ENCODE data around the gene LY6G5B.
A peak's percentile ranks its signal among the peaks of the same experiment; 100 is the strongest.

The LY6G5B gene

GRCh38 chr6:31713991-31714684 is 44.4 kb downstream of the LY6G5B start:
- H3K27me3 Mint-ChIP-seq (ENCODE audit: low read depth), result peaks cover 5% of the 10 kb centered on the region
- TF ChIP-seq, protein P1, sequence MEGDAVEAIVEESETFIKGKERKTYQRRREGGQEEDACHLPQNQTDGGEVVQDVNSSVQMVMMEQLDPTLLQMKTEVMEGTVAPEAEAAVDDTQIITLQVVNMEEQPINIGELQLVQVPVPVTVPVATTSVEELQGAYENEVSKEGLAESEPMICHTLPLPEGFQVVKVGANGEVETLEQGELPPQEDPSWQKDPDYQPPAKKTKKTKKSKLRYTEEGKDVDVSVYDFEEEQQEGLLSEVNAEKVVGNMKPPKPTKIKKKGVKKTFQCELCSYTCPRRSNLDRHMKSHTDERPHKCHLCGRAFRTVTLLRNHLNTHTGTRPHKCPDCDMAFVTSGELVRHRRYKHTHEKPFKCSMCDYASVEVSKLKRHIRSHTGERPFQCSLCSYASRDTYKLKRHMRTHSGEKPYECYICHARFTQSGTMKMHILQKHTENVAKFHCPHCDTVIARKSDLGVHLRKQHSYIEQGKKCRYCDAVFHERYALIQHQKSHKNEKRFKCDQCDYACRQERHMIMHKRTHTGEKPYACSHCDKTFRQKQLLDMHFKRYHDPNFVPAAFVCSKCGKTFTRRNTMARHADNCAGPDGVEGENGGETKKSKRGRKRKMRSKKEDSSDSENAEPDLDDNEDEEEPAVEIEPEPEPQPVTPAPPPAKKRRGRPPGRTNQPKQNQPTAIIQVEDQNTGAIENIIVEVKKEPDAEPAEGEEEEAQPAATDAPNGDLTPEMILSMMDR (IDR thresholded peaks at IDR 0.05; ENCODE audit: unreplicated experiment in 3 of 3), result no peak
- no peaks in the 10 kb centered on the region for H3K36me3 Mint-ChIP-seq (ENCODE audit: low read depth)
- H3K27ac Mint-ChIP-seq, result peak overlapping the region; percentile 83 to 93 (median 92)
- peaks cover 36% of the 10 kb centered on the region for H3K4me1 Mint-ChIP-seq
- no peaks in the 10 kb centered on the region for H3K9me3 Mint-ChIP-seq
- peak overlapping the region; percentile 17 to 37 (median 28) for H3K4me3 Mint-ChIP-seq

GRCh38 chr6:31715022-31715958 is 45.5 kb downstream of the LY6G5B start, which contains the start of gene LY6G6D:
Gene LY6G6D (plus strand): TSS chr6:31715348. CDS start chr6:31715356, 8 bp downstream.
- TF ChIP-seq, protein P1 (IDR thresholded peaks at IDR 0.05; ENCODE audit: unreplicated experiment in 3 of 3), result no peak
- peaks cover 8% of the 10 kb centered on the region for H3K27me3 Mint-ChIP-seq (ENCODE audit: low read depth)
- H3K4me3 Mint-ChIP-seq, result peak within 1 kb of the TSS in 2 of 3 experiments; percentile 28 to 37
- no peaks in the 10 kb centered on the region for H3K9me3 Mint-ChIP-seq
- H3K27ac Mint-ChIP-seq, result peak within 1 kb of the TSS; percentile 83 to 93 (median 92)
- no peaks in the 10 kb centered on the region for H3K36me3 Mint-ChIP-seq (ENCODE audit: low read depth)
- H3K4me1 Mint-ChIP-seq, result peaks cover 36% of the 10 kb centered on the region

DNA sequence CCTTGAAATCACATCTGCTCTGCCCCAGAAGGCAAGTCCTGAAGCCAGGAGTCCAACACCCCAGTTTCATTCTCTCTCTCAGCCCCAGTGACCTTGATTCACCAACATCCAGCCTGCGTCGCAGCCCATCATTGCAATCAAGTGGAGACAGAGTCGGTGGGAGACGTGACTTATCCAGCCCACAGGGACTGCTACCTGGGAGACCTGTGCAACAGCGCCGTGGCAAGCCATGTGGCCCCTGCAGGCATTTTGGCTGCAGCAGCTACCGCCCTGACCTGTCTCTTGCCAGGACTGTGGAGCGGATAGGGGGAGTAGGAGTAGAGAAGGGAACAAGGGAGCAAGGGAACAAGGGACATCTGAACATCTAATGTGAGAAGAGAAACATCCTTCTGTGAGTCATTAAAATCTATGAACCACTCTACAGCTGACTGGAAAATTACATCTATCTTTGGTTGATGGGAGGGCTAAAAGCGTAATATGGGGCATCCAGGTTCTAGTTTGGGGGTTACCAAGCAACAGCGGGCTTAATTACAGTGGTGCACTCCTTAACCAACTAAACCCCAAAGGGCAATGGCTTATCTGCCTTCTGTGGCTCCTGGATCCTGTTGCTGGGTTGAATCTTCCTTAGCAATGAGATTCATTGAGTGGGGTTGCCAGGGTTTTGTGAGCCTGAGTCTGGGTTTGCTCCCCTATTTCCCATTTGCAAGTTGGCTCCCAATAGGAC is 47.9 kb downstream of the LY6G5B start:
- Mint-ChIP-seq H3K27ac (no peak overlapping the region), H3K9me3 (no peaks in the 10 kb centered on the region)

GRCh38 chr6:31718265-31718664 is 48.5 kb downstream of the LY6G5B start:
- Mint-ChIP-seq H3K36me3 (ENCODE audit: low read depth) (no peaks in the 10 kb centered on the region), H3K27me3 (ENCODE audit: low read depth) (peaks cover 4% of the 10 kb centered on the region), H3K9me3 (no peaks in the 10 kb centered on the region), H3K4me1 (peaks cover 21% of the 10 kb centered on the region), H3K4me3 (no peak overlapping the region), H3K27ac (no peak overlapping the region)
- TF ChIP-seq, protein P1 (IDR thresholded peaks at IDR 0.05; ENCODE audit: unreplicated experiment in 3 of 3), result no peak

More for the DNA sequence above, 47.9 kb downstream of the LY6G5B start:
- H3K4me1 Mint-ChIP-seq, result peaks cover 26% of the 10 kb centered on the region
- no peak overlapping the region for H3K4me3 Mint-ChIP-seq
- peaks cover 5% of the 10 kb centered on the region for H3K27me3 Mint-ChIP-seq (ENCODE audit: low read depth)
- TF ChIP-seq, protein P1 (IDR thresholded peaks at IDR 0.05; ENCODE audit: unreplicated experiment in 3 of 3), result no peak
- no peaks in the 10 kb centered on the region for H3K36me3 Mint-ChIP-seq (ENCODE audit: low read depth)

- Mint-ChIP-seq H3K4me1 (peaks cover 15% of the 10 kb centered on the region), H3K36me3 (ENCODE audit: low read depth) (peaks cover 3% of the 10 kb centered on the region)
These were observed 49.2 kb downstream of the LY6G5B start for GRCh38 chr6:31719001-31719400.

More at GRCh38 chr6:31719001-31719400, 49.2 kb downstream of the LY6G5B start:
- TF ChIP-seq, protein P1 (IDR thresholded peaks at IDR 0.05; ENCODE audit: unreplicated experiment in 3 of 3), result no peak
- Mint-ChIP-seq H3K27ac (no peak overlapping the region), H3K9me3 (no peaks in the 10 kb centered on the region), H3K4me3 (no peak overlapping the region), H3K27me3 (ENCODE audit: low read depth) (peaks cover 4% of the 10 kb centered on the region)
